HG03095 (cell line): ENCODE results near the gene BICD2.
A peak's percentile ranks its signal among the peaks of the same experiment; 100 is the strongest.

Source experiments
- ATAC-seq: cut with Tn5 transposase; IDR thresholded peaks from one replicate; pipeline ENCODE4 v1.9.1; 2021; ENCODE audit warnings: moderate library complexity; ENCODE audit not compliant: unreplicated experiment

BICD2 gene

DNA sequence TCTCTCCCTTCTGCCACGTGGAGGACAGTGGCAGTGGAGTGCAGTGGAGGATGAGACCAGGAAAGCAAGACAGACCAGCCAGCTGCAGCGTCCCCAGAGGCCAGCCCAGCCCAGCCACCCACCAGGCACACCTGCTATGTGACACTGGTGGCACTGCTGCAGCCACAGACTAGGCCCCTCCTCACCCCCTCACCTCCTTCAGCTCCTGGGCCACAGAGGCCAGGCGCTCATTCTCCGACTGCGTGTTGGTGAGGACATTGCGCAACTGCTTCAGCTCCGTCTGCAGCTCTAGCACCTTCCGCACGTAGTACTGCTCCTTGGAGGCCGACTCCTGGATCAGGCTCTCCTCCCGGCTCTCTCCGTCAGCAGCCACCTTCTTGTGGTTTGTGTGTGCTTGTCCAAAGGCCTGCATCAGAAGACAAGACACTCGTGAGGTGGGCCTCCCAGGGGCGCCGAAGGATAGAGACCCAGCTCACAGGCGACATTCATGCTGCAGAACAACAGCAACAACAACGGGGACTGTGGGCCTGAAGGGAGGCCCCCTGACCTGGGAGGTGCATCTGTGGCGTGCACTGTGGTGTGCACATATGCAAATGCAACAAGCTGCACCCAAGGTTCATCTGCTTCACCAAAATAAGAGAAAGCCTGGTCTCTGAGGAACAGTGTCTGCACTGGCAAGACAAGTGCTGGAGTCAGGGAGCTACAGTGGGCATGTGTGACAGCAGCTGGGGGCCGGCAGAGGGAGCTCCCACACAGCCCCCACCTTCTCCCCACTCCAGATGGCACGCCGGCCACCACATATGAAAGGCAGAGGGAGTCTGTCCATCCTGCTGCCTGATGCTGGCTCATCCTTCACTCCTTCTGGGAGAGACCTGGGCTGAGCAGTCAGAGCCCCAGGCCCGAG, 35.5 kb downstream of the BICD2 start:
- ATAC-seq = peak; percentile 84

DNA sequence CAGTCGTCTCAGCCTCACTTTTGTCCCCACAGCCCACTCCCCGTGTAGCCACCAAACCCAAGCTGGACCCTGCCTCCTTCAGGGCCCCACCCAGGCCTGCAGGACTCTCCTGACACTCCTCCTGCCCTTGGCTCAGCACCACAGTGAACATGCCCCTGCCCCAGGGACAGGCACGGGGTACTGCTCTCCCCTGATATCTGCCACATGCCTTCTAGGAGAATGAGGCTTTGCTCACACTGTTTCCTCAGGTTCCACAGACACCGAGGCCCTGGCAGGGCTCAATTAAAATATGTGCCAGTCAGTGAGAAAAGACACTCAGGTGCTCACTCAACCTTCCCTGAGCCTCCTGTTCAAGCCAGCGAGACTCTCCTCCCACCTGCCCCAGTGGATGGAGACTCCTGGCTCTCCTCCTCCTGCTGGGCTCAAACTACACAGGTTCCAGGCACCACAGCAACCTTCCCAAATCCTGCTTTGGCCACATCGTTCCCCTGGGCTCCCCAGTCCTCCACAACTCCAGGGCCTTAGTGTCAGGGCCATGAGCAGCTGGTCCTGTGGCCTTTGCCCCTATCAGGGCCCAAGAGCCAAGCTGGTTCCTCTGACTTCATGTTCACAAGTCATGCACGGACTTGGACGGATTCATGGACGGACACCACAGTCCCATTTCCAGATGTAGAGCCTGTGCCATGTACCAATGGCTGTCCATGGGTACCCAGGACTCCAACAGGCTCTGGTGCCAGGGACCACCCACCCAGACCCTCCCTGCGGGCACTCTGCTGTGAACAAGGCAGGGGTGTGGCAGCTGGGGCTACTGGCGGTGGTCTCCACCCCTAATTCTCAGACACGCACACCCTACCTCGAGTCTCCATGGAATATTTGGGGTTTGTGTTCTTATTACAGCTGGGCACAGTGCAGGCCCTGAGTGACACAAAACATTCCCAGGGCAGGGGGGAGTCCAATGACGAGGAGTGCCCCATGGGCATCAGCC, 36.6 kb downstream of the BICD2 start:
- ATAC-seq = no peak

DNA sequence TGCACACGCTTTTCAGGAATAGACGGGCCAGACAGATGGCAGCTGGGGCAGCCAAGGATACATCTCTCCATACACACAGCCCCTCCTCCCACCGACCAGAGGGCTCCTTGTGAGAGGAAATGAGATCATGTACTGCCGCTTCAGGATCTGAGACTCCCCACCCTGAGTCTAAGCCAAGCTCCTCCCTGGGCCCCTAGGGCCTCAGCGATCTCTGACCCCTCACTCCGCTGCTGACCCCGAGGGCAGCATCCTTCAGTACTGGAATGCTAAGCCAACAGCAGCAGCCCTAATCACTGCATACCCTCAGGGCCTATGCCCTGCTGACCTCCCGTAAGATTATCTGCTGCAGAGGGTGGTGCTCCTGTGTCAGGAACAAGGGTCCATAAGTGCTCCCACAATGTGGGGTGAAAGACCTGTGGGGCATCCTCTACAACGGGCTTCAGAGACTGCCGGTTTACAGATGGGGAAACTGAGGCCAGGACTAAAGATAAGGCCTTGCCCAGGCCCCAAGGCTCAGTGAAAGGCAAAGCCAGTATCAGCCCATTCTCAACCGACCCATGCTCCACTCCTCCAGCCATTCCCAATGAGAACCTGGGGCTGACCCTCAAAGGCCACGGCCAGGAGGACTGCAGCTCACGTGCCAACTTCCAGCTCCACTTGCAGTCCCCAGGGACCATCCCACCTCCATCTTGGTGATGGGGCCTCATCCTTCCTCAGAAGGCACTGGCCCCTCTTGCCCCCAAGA, 37.5 kb downstream of the BICD2 start:
- ATAC-seq = no peak

DNA sequence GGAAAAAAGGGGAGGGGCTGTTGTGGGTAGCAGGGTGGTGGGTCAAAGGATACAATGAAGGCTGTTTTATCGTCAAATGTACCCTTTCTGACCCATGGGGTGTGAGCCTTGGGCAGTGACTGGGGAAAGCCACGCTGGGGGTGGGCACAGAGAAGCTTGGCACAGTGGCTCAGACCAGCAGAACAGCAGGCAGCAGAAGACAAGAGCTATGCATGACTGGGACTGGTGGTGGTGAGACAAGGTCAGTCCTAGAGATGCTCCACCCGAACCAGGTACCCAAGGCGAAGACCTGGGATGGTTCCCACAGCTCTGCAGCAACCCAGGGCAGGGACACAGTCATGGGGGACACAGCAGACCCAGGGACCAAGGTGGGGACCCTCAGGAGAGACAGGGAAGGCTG, 38.3 kb downstream of the BICD2 start:
- ATAC-seq = no peak

DNA sequence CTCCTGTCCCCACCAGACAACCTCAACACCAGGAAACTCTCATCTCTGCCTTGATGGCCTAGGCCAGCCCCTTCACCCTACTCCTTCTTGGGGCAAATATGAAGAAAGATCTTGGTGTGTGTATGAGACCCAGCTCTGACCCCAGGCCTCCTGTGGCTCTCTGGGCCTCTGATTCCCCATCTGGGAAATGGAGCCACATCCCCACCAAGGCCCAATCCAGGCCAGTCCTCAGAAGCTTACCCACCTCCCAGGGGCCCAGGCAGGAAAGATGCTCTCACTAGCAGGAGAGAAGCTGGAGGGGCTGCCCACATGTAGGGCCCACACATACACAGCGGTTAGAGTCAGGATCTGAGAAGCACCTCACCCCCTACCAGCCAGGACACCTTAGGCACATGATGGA, 38.9 kb downstream of the BICD2 start:
- ATAC-seq = no peak

DNA sequence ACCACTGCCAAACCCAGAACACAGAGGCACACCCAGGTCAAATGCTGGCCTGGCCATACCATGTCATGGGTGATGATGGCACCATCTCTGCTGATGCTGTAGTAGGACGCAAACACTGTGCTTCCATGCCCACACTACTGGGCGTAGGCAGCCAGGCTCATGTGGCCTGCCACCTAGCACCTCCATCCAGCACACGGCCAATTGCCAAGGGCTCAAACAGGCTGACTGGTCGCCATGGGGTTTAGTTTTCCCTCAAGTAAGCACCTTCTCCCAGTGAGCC, 39.4 kb downstream of the BICD2 start:
- no peak for ATAC-seq

DNA sequence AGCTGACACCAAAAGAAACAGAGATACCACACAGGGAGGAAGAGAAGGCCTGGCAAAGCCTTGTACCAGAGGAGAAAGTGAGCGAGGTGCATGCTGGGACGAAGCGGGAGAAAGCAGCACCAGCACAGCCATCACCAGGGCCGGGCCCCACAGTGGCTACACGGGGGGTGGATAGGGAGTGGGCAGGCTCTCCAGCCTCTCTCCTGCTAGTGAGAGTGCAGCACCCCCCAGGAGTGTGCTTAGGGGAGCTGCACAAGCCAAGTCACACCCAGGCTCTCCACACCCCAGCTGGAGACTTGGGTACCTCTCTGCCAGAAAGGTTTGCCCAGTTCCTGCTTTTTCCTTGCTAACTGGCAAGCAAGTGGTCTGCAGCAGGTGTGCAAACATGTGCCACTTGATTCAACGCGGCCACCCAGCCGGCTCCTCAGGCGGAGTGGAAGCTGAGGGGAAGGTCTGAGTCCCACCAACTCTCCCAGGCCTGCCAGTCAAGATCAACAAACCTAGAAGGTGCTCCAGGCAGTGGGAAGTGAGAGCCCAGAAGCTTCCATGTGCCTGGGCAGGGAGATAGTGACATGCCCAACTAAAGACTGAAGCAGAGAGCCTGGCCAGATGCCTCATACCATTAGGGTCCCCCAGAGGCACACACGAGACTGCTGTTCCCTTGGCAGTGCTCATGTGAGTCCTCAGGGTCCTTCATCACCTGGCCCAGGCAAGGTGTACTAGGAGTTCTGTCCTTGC, 39.9 kb downstream of the BICD2 start:
- no peak for ATAC-seq

DNA sequence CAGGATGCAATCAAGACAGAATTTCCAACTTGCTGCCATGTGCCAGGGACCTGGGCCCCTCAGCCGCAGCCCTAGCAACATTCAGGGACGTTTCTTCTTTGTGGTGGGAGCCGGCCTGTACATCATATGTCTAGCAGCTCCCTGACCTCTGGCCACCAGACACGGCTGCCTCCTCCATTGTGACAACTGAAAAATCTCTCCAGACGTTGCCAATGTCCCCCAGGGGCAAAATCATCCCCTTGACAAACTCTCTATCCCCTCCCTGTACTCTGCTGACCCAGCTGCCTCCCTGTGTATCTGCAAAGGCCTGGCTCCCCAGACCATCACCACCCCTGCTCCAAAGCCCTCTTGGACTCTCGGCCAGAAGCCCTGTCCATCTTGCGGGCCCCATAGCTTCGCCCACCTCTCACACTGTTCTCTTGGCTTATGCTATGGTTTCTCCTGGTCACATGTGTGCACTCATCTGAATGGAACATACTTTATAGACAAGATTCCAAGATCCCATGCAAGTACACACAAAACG, 40.8 kb downstream of the BICD2 start:
- ATAC-seq = no peak

DNA sequence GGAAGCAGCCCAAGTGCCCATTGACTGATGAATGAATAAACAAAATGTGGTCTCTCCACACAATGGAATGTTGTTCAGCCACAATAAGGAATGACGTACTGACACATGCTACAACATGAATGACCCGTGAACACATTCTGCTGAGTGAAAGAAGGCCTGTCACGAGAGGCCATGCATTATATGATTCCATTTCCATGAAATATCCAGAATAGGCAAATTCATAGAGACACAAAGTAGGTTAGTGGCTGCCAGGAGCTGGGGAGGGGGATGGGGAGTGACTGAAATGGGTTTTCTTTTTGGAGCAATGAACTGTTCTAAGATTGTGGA, 41.4 kb downstream of the BICD2 start:
- no peak for ATAC-seq

DNA sequence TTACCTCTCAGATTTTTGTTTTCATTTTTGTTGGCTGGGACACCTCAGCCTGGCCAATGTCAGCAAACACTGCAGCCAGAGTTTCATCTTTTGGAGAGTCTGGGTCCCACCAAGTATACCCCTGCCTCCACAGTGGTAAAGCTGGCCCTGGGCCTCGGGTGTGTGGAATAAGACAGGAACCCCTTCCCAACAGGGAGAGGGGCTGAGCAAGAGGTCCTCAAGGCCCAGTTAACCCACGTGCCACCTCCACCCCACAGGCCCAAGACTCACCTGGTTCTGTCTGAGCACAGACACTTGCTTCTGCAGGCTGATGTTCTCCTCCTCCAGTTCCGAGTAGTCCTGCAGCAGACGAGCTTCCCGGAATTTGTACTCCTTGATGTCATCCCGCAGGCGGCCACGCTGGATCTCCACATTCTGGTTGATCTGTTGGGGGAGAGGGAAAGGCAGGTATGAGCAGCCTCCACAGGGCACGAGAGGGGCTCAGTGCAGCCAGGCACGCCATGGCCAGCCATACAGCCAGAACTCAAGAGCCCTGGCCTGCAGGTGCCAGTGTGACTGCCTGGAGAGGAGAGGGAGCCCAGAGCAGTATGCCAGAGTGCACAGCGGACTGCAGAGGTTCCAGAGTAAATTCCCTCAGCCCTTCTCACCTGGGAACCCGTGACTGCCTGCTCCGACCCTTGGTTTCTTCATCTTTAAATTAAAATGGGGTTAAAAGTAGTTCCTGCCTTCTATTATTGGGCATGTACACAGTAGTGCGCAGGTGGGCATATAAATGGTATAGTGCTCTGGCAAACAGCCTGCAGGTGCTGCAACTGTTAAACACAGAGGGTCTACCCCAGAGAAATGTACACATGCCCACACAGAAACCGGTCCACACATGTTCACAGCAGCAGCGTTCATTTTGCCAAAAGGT, 42.0 kb downstream of the BICD2 start:
- no peak for ATAC-seq

DNA sequence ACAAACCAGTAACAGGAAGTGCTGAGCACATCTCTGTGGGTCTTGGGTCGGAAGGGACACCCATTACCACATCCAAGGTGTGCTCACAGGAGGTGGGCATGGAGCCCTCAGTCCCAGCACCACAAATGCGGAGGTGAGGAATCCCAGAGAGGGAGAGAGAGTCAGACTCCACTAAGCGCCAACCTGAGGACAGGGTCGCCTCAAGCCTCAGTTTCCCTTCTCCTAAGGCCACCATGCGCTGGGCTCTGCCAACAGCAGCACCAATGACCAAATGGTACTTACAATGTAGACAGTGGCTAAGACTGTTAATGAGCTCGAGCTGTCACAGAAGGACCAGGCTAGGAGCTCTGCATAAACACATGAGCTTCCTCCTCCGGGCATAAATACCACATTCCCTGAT, 43.1 kb downstream of the BICD2 start:
- ATAC-seq = no peak

DNA sequence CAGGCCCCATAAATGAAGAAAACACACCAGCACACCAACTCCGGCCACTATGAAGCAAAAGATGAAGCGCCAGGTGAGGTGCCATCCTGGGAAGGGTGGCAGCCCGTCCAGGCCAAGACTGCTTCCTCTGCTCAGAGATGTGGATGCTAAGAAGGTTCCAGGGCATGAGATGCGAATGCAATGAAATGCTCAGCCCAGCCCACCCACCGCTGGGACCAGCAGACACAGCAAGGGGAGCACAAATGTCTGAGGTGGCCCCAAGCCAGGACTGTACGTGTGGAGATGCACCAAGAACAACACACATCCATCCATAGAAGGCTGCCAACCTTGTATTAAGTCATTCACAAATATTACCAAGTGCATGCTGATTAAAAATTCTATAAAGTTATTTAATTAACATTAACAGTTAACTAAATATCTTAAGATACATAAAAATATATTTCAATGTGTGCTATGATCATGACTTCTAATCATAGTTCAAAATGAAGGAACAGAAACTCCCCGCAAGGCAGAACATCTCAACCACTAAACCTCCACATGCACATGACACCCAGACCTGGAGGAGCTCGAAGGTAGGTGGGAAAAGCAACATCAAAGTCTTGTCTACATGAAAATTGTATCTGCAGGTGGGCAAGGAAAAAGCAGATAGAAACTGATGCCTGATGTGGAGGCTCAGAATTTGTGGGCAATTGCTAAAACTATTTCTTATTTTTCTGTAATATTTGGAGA, 43.7 kb downstream of the BICD2 start:
- ATAC-seq = no peak

DNA sequence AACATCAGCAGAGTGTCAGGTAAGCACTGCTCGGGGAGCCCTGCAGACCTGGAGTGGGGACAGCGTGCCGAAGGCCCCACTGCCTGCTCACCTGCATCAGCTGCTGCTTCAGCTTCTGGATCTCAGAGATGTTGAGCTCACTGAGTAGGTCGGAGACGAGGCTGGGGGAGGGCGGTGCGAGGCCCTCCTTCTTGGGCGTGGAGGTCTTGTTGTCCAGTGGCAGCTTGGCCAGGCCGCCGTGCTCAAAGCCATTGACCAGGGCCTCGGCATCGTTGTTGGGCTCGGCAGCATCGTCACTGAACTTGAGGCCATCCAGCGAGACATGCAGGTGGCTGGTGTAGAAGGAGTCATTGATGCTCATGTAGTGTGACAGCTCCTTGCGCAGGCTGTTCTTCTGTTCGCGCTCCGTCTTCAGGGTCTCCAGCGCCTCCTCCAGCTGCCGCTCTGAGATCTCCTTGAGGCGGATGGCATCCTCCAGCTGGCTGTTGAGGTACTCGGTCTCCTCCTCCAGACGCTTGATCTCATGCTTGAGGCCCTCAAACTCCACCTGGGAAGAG, 44.3 kb downstream of the BICD2 start:
- no peak for ATAC-seq

DNA sequence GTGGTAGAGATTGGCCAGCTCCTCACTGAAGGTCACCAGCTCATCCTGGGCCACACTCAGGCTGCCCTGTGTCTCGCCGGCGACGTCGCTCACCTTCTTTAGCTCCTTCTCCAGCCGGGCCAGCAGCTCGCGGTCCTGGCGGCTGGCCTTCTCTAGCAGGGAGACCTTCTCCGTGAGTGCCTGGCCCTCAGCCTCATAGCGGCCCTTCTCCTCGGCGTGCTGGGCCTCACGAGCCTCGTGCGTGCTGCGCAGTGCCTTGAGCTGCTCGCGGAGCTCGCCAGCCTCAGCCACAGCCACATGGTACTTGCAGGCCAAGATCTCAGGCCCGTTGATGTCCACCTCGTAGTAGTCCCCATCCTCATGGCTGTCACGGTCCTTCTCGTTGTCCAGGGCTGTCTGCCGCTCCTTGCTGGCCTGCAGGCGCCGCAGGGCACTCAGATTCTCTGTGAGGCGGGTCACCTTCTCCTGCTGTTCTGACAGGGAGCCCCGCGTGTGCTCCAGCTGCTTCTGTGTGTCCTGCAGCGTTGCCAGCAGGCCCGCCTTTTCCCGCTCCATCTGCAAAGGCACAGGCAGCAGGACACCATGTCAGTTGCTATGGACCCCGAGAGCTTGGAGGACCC, 45.5 kb downstream of the BICD2 start:
- ATAC-seq = no peak

DNA sequence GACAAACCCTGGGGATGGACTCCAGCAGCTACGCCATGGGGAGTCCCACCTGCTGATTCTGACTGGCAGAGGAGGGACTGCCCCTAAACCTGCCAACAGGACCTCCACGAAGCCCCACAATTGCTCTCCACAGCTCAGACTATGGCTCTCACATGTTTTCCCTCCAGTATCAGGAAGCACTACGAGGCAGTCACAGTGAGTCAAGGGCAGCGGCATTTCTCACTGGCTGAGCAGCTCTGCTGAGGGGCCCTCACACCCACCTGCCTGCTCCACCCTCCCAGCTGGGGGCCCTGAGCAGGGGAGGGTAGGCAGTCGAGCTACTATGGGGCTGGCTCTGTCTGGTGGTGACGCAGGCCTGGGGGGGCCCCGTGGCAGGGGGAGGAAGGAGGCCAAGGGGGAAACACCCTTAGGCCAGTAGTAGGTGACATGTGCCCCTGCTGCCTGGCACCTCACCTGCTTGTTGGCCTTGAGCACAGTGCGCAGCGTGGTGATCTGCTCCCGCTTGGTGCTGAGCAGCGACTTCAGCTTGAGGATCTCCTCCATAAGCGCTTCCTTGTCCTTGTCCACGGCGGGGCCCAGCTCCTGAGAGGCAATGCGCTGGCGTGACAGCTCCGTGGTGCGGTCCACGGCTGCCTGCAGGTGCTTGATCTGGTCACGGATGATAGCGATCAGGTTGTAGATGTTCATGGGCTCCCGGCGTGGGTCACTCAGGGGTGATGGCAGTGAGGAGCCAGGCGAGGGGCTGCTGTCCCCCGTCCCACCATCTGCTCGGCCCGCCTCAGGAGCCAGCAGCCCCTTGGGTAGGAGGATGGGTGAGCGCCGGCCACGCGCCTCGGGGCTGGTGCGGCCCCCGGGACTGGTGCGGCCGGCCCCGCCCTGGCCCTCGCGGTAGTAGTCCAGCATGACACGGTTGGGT, 46.3 kb downstream of the BICD2 start:
- ATAC-seq = no peak

DNA sequence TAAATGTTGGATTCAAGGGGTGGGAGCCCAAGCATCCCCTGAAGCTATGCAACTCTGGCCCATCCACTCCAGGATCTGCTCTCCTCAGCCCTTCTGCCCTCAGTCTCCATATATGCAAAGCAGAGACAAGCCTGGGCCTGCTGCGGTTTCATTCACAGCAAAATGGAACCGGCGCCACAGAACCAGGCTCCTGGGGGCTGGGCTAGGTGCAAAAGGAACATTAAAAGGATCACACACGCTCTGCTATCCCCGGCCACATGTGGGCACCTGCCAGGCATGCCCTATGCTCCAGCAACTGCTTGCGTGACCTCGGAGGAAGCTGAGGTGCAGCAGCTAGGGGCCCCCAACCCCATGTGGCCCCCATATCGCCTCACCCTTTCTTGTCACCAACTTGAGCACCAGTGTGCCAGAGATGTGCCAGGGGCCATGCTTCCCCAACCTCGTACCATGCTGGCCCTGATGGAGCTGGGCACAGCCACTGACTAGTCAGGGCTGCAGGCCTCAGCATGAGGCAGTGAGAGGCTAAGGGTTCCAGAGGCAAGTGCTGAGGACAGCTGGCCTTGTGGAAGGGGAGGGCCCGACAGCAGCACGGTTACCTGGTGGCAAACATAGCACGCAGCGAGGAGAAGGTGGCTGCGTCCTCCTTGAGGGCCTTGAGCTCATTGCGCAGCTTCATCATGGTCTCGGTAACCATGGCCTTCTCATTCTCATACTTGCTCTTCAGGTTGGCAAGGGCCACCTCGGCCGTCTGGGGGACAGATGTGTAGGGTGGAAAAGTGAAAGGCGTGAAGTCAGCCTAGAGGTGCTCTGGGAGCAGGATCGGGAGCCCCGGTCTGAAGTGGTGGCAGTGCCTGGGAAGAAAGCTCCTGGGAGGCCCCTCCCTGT, 47.2 kb downstream of the BICD2 start:
- ATAC-seq = no peak
